OCI-LY1 (cell line): ENCODE measurements around the gene DRD2.

Source experiments
- H2AFZ ChIP-seq: fragments of 200-600 bp; sonication (generic), shearing (Covaris generic); 2 replicates; pipeline ENCODE4 v1.6.0; 2014; ENCODE audit warnings: antibody characterized with exemption, mild to moderate bottlenecking, low read length
- H3F3A ChIP-seq: fragments of 200-600 bp; sonication (generic), shearing (Covaris generic); 2 replicates; pipeline ENCODE4 v1.6.0; 2014; ENCODE audit warnings: mild to moderate bottlenecking, antibody characterized with exemption, low read length, moderate library complexity; ENCODE audit not compliant: insufficient read depth
- H3K27ac ChIP-seq: fragments of 200-600 bp; sonication (generic); 2 replicates; pipeline ENCODE4 v1.5.1; 2014; ENCODE audit warnings: low read length, mixed run types, mild to moderate bottlenecking, low read depth; ENCODE audit not compliant: poor library complexity, severe bottlenecking
- H3K27me3 ChIP-seq: fragments of 200-600 bp; sonication (generic); 2 replicates; pipeline ENCODE4 v1.6.0; 2014; ENCODE audit warnings: antibody characterized with exemption, mild to moderate bottlenecking, low read length, moderate library complexity; ENCODE audit not compliant: insufficient read depth
- H3K36me3 ChIP-seq: fragments of 200-600 bp; sonication (generic); 2 replicates; pipeline ENCODE4 v1.6.1; 2014; ENCODE audit warnings: mild to moderate bottlenecking, antibody characterized with exemption, low read length, moderate library complexity, mixed read lengths; ENCODE audit not compliant: insufficient read depth
- H3K4me1 ChIP-seq: fragments of 200-600 bp; sonication (generic); 2 replicates; pipeline ENCODE4 v1.5.1; 2014; ENCODE audit warnings: mild to moderate bottlenecking, low read length, moderate library complexity; ENCODE audit not compliant: insufficient read depth, severe bottlenecking
- H3K4me2 ChIP-seq: fragments of 200-600 bp; sonication (generic), shearing (Covaris generic); 2 replicates; pipeline ENCODE4 v1.6.1; 2014; ENCODE audit warnings: low read length
- H3K4me3 ChIP-seq: fragments of 200-600 bp; sonication (generic); 2 replicates; pipeline ENCODE4 v1.5.1; 2014; ENCODE audit warnings: low read length, low read depth, mild to moderate bottlenecking, mixed read lengths; ENCODE audit not compliant: poor library complexity, severe bottlenecking
- H3K79me2 ChIP-seq: fragments of 200-600 bp; shearing (Covaris generic); 2 replicates; pipeline ENCODE4 v1.6.1; 2016; ENCODE audit warnings: mixed run types, low read length, mixed read lengths; ENCODE audit not compliant: insufficient read depth
- H3K9ac ChIP-seq: fragments of 200-600 bp; sonication (generic), shearing (Covaris generic); 2 replicates; pipeline ENCODE4 v1.6.1; 2014; ENCODE audit warnings: mild to moderate bottlenecking, low read length, mixed read lengths
- H3K9me2 ChIP-seq: fragments of 200-600 bp; sonication (generic), shearing (Covaris generic); 2 replicates; pipeline ENCODE4 v1.6.1; 2014; ENCODE audit warnings: low read depth, mild to moderate bottlenecking, low read length, mixed read lengths
- H3K9me3 ChIP-seq: fragments of 200-600 bp; shearing (Covaris generic); 2 replicates; pipeline ENCODE4 v1.6.1; 2014; ENCODE audit warnings: low read length, mixed read lengths
- H4K20me1 ChIP-seq: fragments of 200-600 bp; sonication (generic), shearing (Covaris generic); 2 replicates; pipeline ENCODE4 v1.6.0; 2016; ENCODE audit warnings: mild to moderate bottlenecking, low read length; ENCODE audit not compliant: insufficient read depth
- CTCF ChIP-seq: fragments of 200-600 bp; sonication (generic), shearing (Covaris generic); IDR thresholded peaks from 2 replicates; pipeline ENCODE4 v1.5.1; 2017; ENCODE audit warnings: mild to moderate bottlenecking, antibody characterized with exemption, low read length, moderate library complexity, mixed read lengths
- EZH2 ChIP-seq: fragments of 200-600 bp; sonication (generic), shearing (Covaris generic); IDR thresholded peaks from 2 replicates; pipeline ENCODE4 v1.8.0; 2017; ENCODE audit warnings: borderline replicate concordance, mixed run types, mild to moderate bottlenecking, antibody characterized with exemption, low read length, moderate library complexity, mixed read lengths

The DRD2 gene

GRCh38 chr11:113504586-113504985 lies 29.4 kb upstream of the DRD2 start:
- Histone ChIP-seq H3K27ac (no peak overlapping the region), H3K9me2 (no peaks in the 10 kb centered on the region), H3F3A (no peaks in the 10 kb centered on the region), H2AFZ (no peak overlapping the region), H3K4me3 (no peak overlapping the region), H3K27me3 (no peaks in the 10 kb centered on the region), H3K79me2 (no peaks in the 10 kb centered on the region), H3K36me3 (no peaks in the 10 kb centered on the region), H3K4me2 (no peak overlapping the region), H4K20me1 (no peaks in the 10 kb centered on the region), H3K9ac (no peak overlapping the region), H3K9me3 (no peaks in the 10 kb centered on the region), H3K4me1 (no peaks in the 10 kb centered on the region)
- TF ChIP-seq CTCF (no peak), EZH2 (no peak)

DNA sequence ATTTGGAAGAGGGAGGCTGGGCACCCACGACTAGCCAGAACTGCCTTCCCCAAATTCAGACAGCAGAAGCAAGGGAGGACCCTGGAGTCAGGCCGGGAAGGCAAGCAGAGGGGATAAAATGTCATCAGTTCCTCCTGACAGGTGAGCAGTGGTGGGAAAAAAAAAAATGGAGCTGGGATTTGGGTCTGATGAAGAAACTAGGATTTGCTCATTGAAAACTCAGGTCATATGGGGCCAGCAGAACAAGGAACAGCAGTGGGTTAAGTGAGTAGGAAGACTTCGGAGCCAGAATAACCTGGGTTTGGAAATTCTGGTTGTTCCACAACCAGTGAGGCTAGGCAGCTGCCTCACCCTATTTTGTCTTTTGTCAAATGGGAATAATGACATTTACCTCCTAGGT lies 28.9 kb upstream of the DRD2 start:
- no peaks in the 10 kb centered on the region for H3K36me3 ChIP-seq
- H3K4me2 ChIP-seq: no peak overlapping the region
- TF ChIP-seq CTCF (no peak), EZH2 (no peak)
- no peaks in the 10 kb centered on the region for H3F3A ChIP-seq
- no peaks in the 10 kb centered on the region for H3K4me1 ChIP-seq
- H2AFZ ChIP-seq: no peak overlapping the region
- no peak overlapping the region for H3K9ac ChIP-seq
- H4K20me1 ChIP-seq: no peaks in the 10 kb centered on the region
- no peaks in the 10 kb centered on the region for H3K9me3 ChIP-seq
- H3K9me2 ChIP-seq: no peaks in the 10 kb centered on the region
- H3K79me2 ChIP-seq: no peaks in the 10 kb centered on the region
- H3K4me3 ChIP-seq: no peak overlapping the region
- H3K27ac ChIP-seq: no peak overlapping the region
- no peaks in the 10 kb centered on the region for H3K27me3 ChIP-seq

GRCh38 chr11:113497066-113497910 lies 22.1 kb upstream of the DRD2 start:
- no peak overlapping the region for H3K4me3 ChIP-seq
- no peak overlapping the region for H3K9ac ChIP-seq
- no peaks in the 10 kb centered on the region for H3K4me1 ChIP-seq
- no peak overlapping the region for H3K4me2 ChIP-seq
- no peaks in the 10 kb centered on the region for H3K9me3 ChIP-seq
- H3K27me3 ChIP-seq: no peaks in the 10 kb centered on the region
- no peak overlapping the region for H3K27ac ChIP-seq
- TF ChIP-seq EZH2: no peak
- no peak for TF ChIP-seq CTCF
- no peak overlapping the region for H2AFZ ChIP-seq
- no peaks in the 10 kb centered on the region for H3K9me2 ChIP-seq
- no peaks in the 10 kb centered on the region for H3K36me3 ChIP-seq
- H4K20me1 ChIP-seq: no peaks in the 10 kb centered on the region
- H3K79me2 ChIP-seq: no peaks in the 10 kb centered on the region
- H3F3A ChIP-seq: no peaks in the 10 kb centered on the region
